Stomach (tissue), 4 donors: ENCODE data around the gene MOB4.

Experiments
- CTCF ChIP-seq, 7 experiments: fragments of 450-650 bp in 4 of 7; fragments of 200-600 bp in 3 of 7; sonication (generic) in 3 of 7; IDR thresholded peaks; one replicate each; pipeline ENCODE4 v1.5.1; 2016 to 2019; ENCODE audit warnings: antibody characterized with exemption in 7 of 7, control low read depth in 2 of 7, mild to moderate bottlenecking in 1 of 7
- EP300 ChIP-seq: sonication (generic); formaldehyde crosslinking; IDR thresholded peaks from one replicate; pipeline ENCODE4 v1.6.1; 2017; ENCODE audit warnings: antibody characterized with exemption

GRCh38 chr2:197576631-197577030 lies 60.8 kb downstream of the MOB4 start:
- TF ChIP-seq CTCF (IDR thresholded peaks at IDR 0.05) (no peak), EP300 (no peak)
